ENCODE measurements around the gene CFAP99.
"Not testable (repeated sequence)": the region's sequence is repeated elsewhere in the genome, so short reads cannot be mapped to it uniquely, and the experiment has no call there.

DNA sequence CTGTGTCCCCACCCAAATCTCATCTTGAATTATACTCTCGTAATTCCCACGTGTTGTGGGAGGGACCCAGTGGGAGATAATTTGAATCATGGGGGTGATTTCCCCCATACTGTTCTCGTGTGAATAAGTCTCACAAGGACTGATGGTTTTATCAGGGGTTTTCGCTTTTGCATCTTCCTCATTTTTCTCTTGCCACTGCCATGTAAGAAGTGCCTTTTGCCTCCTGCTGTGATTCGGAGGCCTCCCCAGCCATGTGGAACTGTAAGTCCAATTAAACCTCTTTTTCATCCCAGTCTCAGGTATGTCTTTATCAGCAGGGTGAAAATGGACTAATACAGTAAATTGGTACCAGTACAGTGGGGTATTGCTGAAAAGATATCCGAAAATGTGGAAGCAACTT, 38.2 kb upstream of the CFAP99 start:
- TF ChIP-seq, protein P1, sequence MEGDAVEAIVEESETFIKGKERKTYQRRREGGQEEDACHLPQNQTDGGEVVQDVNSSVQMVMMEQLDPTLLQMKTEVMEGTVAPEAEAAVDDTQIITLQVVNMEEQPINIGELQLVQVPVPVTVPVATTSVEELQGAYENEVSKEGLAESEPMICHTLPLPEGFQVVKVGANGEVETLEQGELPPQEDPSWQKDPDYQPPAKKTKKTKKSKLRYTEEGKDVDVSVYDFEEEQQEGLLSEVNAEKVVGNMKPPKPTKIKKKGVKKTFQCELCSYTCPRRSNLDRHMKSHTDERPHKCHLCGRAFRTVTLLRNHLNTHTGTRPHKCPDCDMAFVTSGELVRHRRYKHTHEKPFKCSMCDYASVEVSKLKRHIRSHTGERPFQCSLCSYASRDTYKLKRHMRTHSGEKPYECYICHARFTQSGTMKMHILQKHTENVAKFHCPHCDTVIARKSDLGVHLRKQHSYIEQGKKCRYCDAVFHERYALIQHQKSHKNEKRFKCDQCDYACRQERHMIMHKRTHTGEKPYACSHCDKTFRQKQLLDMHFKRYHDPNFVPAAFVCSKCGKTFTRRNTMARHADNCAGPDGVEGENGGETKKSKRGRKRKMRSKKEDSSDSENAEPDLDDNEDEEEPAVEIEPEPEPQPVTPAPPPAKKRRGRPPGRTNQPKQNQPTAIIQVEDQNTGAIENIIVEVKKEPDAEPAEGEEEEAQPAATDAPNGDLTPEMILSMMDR (IDR thresholded peaks at IDR 0.05 in 4 of 5, conservative IDR thresholded peaks at IDR 0.05 in 1 of 5): not testable (repeated sequence)
- not testable (repeated sequence) for TF ChIP-seq POLR2A (IDR thresholded peaks at IDR 0.05)
